Stomach smooth muscle (tissue), 2 donors: ENCODE results near the gene MYO9A.

ENCODE experiments used
- H3K27ac ChIP-seq: one replicate; pipeline ENCODE4 v1.7.0; 2013; ENCODE audit warnings: mild to moderate bottlenecking, low read length, inconsistent platforms
- H3K27me3 ChIP-seq, 2 donors: one replicate each; pipeline ENCODE4 v1.7.0; 2013; ENCODE audit warnings: low read length in 2 of 2; ENCODE audit not compliant: insufficient read depth in 2 of 2, control insufficient read depth in 1 of 2
- H3K36me3 ChIP-seq, 2 donors: one replicate each; pipeline ENCODE4 v1.7.0; 2013; ENCODE audit warnings: low read length in 2 of 2; ENCODE audit not compliant: control insufficient read depth in 2 of 2, insufficient read depth in 2 of 2
- H3K4me1 ChIP-seq: one replicate; pipeline ENCODE4 v1.7.0; 2013; ENCODE audit warnings: low read length; ENCODE audit not compliant: control insufficient read depth, insufficient read depth
- H3K4me3 ChIP-seq, 2 donors: one replicate each; pipeline ENCODE4 v1.7.0; 2013; ENCODE audit warnings: low read length in 2 of 2
- H3K9ac ChIP-seq, 2 donors: one replicate each; pipeline ENCODE4 v1.7.0; 2013; ENCODE audit warnings: low read length in 2 of 2, mild to moderate bottlenecking in 1 of 2
- H3K9me3 ChIP-seq, 2 donors: one replicate each; pipeline ENCODE4 v1.7.0; 2013; ENCODE audit warnings: low read length in 2 of 2; ENCODE audit not compliant: control insufficient read depth in 2 of 2
- donor health status: healthy.
- donor health status: Pancreatic carcinoma.

The MYO9A gene

DNA sequence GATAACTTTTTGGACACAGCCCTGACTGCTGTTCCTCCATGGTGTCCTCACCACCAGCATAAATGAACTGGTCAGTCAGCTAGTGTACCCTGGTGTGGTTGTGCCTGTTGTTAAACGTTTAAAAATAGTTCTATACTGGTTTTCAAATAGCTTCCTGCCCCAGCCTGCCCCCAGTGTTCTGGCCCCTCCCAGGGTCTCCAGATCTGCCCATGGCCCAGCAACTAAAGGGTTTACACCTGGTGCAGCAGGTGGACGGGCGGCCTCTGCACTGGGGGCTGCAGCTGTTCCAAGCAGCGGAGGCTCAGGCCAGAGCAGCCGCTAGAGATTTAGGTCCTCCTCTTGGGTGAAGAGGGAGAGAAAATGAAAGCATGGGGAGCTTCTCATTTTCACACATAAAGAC, 313.7 kb downstream of the MYO9A start:
- no peaks in the 10 kb centered on the region for H3K27me3 ChIP-seq
- no peak overlapping the region for H3K4me3 ChIP-seq
- no peak overlapping the region for H3K9ac ChIP-seq
- peaks cover 4% of the 10 kb centered on the region for H3K4me1 ChIP-seq
- no peak overlapping the region for H3K27ac ChIP-seq
- H3K36me3 ChIP-seq = no peaks in the 10 kb centered on the region
- H3K9me3 ChIP-seq = no peaks in the 10 kb centered on the region

DNA sequence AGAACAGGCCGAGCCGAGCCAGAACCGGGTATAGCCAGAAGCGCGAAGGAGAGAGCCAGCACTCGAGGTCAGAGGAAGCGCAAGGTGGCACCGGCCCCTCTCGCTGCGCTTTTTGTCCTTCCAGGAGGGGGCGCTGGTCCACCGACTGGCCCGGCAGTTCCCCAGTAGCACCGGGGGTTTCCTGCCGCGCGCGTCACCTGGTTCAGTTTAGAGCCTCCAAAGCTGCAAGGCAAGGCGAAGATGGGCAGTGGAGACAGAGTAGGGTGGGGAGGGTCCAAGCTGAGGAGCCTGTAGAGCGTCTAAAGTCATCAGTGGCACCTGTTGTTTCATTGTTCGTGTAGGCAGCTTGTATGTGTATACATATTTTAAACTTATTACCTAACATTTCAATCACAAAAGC, 315.2 kb downstream of the MYO9A start:
- H3K4me3 ChIP-seq = no peak overlapping the region

DNA sequence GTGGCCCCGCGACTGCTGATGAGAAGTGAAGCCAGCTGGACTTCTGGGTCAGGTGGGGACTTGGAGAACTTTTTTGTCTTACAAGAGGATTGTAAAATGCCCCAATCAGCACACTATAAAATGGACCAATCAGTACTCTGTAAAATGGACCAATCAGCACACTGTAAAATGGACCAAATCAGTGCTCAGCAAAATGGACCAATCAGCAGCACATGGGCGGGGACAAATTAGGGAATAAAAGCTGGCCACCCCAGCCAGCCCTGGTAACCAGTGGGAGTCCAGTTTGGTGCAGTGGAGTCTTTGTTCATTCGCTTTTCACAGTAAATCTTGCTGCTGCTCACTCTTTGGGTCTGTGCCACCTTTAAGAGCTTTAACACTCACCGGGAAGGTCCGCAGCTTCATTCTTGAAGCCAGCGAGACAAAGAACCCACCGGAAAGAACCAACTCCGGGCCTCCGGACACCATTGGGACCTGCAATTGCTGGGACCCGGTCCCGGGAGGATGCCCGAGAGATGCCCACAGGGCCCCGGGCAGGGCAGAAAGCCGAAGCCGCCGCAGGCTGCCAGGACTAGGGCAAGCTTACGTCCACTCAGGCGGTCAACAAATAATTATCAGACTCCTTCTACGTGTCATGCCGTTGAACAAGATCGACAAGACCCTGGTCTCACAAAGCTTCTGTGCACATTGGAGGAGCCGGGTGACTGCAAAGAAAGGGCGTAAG, 315.9 kb downstream of the MYO9A start:
- no peak overlapping the region for H3K9ac ChIP-seq
- H3K27me3 ChIP-seq = no peaks in the 10 kb centered on the region
- no peaks in the 10 kb centered on the region for H3K9me3 ChIP-seq
- H3K27ac ChIP-seq = no peak overlapping the region
- peaks cover 4% of the 10 kb centered on the region for H3K4me1 ChIP-seq
- no peak overlapping the region for H3K4me3 ChIP-seq
- no peaks in the 10 kb centered on the region for H3K36me3 ChIP-seq

More for the DNA sequence above, 315.2 kb downstream of the MYO9A start:
- H3K9ac ChIP-seq = no peak overlapping the region
- H3K4me1 ChIP-seq = peaks cover 4% of the 10 kb centered on the region
- H3K27me3 ChIP-seq = no peaks in the 10 kb centered on the region
- H3K9me3 ChIP-seq = no peaks in the 10 kb centered on the region
- H3K36me3 ChIP-seq = no peaks in the 10 kb centered on the region
- H3K27ac ChIP-seq = no peak overlapping the region

DNA sequence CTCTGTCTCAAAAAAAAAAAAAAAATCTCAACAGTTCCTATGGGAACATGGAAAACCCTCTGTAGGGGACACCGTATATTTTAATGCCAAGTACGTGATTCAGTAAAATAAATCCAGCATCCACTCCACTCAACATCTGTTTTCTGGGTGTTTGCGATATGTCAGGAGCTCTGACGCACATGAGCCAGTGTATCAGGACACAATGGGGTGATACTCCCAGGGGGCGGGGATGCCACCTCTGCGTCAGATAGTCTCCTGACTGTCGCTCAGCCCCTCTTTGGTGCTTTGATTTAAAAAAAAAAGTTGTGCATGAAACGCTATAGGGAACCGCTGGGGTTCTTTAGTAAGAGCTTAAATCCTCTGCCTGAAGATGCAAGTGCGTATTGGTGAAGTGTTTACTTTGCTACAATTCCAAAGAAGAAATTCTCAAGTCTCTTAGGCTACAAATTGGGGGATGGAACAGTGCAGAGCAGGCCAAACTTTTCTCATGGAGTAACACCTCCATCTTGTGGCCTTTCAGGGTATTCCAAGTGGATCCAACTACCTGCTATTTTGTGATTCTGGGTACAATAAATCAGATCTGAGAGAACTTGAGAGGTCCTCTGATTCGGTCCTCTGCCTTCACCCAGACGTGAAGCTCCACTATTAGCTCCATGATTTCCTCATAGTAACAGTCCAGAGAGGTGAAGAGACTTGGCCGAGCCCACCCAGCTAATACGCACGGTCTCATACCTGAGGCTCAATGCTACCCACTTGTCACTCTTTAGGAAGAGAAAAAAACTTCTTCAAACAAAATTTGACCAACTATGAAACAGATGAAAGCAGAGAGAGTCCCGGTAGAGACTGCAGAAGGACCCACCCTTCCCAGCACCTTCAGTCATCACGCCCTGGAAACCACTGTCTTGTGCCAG, 316.9 kb downstream of the MYO9A start:
- Histone ChIP-seq H3K4me3 (no peak overlapping the region), H3K36me3 (no peaks in the 10 kb centered on the region), H3K27me3 (no peaks in the 10 kb centered on the region), H3K4me1 (peaks cover 4% of the 10 kb centered on the region), H3K9ac (no peak overlapping the region), H3K9me3 (no peaks in the 10 kb centered on the region), H3K27ac (no peak overlapping the region)

DNA sequence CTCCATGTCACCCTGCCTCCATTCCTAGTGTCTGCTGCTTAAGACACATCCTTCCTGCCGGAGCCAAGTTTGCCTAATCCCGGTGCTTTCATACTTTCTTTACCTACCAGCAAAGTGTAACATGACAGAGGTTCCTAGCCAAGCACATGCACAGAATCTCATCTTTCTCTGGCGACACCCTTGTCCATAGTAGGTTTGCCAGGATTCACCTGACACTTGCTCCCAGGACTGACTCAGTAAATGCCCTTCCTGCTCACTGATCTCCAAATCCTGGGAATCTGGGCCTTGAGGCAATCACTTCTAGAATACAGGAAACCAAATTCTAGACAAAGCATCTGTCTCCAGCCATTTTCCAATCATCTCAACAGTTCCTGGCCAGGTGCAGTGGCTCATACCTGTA, 317.8 kb downstream of the MYO9A start:
- Histone ChIP-seq H3K9me3 (no peaks in the 10 kb centered on the region), H3K36me3 (no peaks in the 10 kb centered on the region), H3K4me1 (peaks cover 4% of the 10 kb centered on the region), H3K4me3 (no peak overlapping the region), H3K9ac (no peak overlapping the region), H3K27me3 (no peaks in the 10 kb centered on the region), H3K27ac (no peak overlapping the region)

DNA sequence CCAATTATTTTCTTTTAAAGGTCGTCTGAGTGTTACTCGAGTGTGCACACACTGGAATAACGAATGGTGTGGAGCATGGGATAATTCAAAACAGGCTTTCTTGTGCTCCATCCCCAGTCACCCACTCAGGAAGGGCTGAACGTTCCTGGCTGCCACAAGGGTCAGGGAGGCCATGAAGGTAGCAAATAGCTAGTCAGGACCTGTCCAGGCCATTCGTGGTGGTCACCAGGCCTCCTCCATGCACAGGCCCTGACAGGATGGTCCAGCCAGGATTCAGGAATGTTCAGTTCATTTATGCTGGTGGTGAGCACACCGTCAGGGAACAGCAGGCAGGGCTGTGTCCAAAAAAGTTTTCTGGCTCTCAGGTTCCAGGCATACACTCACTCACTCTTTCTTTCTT, 319.3 kb downstream of the MYO9A start:
- Histone ChIP-seq H3K27ac (no peak overlapping the region), H3K4me3 (no peak overlapping the region), H3K9me3 (no peaks in the 10 kb centered on the region), H3K36me3 (no peaks in the 10 kb centered on the region), H3K27me3 (no peaks in the 10 kb centered on the region), H3K4me1 (peaks cover 4% of the 10 kb centered on the region), H3K9ac (no peak overlapping the region)

DNA sequence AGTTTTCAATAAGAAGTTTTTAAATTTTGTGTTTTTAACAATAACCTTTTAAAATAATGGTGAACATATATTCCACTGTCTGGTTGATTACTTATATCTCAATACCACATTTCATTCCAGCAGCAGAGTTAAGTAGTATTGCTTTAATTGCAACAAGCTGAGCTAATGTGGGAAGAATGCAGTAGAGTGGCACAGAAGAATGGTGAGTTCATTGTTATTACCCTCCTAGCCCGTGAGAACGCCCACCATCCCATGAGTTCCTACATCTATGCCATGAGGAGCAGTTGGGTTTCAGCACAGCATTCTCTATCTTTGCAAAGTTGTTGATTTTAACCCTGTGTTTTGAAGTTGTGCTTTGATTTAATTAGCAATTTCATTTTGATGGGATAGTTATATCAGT, 325.4 kb downstream of the MYO9A start:
- no peaks in the 10 kb centered on the region for H3K36me3 ChIP-seq
- no peak overlapping the region for H3K4me3 ChIP-seq
- H3K9me3 ChIP-seq = no peaks in the 10 kb centered on the region
- H3K9ac ChIP-seq = no peak overlapping the region
- H3K4me1 ChIP-seq = no peaks in the 10 kb centered on the region
- H3K27me3 ChIP-seq = no peaks in the 10 kb centered on the region
- H3K27ac ChIP-seq = no peak overlapping the region

DNA sequence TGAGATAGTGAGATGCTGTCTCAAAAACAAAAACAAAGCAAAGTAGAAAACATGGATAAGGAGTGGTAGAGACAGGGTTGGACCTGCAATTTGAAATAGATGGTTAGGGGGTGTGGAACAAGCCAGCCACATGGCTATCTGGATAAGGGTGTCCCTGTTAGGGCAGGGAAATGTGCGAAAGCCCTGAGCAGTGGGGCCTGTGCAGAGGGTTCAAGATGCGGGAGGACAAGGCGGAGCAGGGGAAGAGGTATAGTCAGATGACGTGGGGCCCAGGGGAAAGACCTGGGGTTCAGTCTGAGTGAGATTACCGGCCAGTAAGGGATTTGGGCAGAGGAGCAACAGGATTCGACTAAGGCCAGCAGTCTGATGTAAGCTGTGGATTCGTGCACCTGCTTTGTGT, 326.0 kb downstream of the MYO9A start:
- no peaks in the 10 kb centered on the region for H3K27me3 ChIP-seq
- no peaks in the 10 kb centered on the region for H3K36me3 ChIP-seq
- no peak overlapping the region for H3K4me3 ChIP-seq
- no peaks in the 10 kb centered on the region for H3K4me1 ChIP-seq
- H3K9ac ChIP-seq = no peak overlapping the region
- no peaks in the 10 kb centered on the region for H3K9me3 ChIP-seq
- H3K27ac ChIP-seq = no peak overlapping the region

DNA sequence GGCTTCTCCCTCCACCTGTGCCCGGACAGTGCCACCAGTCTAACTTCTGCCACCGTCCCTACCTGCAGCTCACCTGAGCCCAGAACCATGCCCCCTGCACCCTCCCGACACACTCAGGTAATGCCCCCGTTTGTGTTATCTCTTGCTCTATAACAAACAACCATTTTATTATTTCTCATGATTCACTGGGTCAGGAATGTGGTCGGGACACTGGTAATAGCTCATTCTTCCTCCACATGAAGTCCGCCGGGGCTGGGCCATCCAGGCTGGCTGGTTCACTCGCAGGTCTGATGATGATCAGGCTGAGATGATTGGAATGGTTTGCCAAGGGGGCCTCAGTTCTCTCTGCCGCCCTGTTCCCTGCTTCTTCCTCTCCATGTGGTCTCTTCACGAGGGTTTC, 327.9 kb downstream of the MYO9A start:
- Histone ChIP-seq H3K36me3 (no peaks in the 10 kb centered on the region), H3K9me3 (no peaks in the 10 kb centered on the region), H3K4me1 (no peaks in the 10 kb centered on the region), H3K4me3 (no peak overlapping the region), H3K27me3 (peaks cover 0 to 2% of the 10 kb centered on the region in 2 donors), H3K9ac (no peak overlapping the region), H3K27ac (no peak overlapping the region)

DNA sequence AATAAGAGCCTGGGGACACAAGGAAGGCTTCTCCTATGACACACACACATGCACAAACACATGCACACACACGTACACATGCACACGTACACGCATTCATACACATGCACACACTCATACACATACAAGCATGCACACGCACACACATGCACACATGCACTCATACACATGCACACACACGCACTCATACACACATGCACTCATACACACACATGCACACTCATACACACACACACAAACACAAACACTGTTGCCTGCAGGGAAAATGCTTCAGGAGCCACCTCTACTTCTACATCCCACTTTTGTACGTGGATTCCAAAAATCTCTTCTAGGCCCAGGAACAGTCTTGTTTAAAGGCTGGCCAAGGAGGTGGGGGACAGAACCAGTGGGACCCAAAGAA, 328.3 kb downstream of the MYO9A start:
- Histone ChIP-seq H3K27ac (no peak overlapping the region), H3K9ac (no peak overlapping the region), H3K4me1 (no peaks in the 10 kb centered on the region), H3K36me3 (no peaks in the 10 kb centered on the region), H3K27me3 (peaks cover 0 to 6% of the 10 kb centered on the region in 2 donors), H3K9me3 (no peaks in the 10 kb centered on the region), H3K4me3 (no peak overlapping the region)
